Measurements from ENCODE around the gene LPP.

Gene LPP

DNA sequence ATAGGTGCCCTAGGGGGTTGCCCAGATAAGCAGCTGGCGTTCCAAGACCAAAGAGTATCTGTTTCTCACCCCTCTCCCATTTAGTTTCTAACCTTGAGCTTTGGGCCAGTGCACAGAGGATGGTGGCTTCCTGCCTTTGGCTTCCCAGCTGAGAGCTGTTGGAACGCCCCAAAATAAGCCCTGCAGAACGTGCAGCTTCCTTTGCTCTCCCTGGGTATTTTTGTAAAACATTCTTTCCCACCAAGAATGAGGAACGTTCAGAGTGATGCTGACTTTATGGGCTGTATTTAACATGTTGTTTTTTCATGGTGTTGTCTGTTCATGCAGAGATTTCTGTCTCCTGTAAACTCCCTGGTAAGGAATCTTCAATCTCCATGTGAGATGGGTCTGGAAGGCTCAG, 63.8 kb downstream of the LPP start:
- POLR2A ChIA-PET, result no interaction called here
- CTCF ChIA-PET, result no interaction called here
- no peak for TF ChIP-seq HDGF (IDR thresholded peaks at IDR 0.05; ENCODE audit: borderline replicate concordance)
- TF ChIP-seq L3MBTL2 (conservative IDR thresholded peaks at IDR 0.05), result no peak
- TF ChIP-seq, protein P1, sequence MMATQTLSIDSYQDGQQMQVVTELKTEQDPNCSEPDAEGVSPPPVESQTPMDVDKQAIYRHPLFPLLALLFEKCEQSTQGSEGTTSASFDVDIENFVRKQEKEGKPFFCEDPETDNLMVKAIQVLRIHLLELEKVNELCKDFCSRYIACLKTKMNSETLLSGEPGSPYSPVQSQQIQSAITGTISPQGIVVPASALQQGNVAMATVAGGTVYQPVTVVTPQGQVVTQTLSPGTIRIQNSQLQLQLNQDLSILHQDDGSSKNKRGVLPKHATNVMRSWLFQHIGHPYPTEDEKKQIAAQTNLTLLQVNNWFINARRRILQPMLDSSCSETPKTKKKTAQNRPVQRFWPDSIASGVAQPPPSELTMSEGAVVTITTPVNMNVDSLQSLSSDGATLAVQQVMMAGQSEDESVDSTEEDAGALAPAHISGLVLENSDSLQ (IDR thresholded peaks at IDR 0.05), result no peak
- TF ChIP-seq CTBP1 (IDR thresholded peaks at IDR 0.05; ENCODE audit: borderline replicate concordance), result no peak
- TF ChIP-seq ARNT (IDR thresholded peaks at IDR 0.05), result no peak
- no peak for TF ChIP-seq TARDBP (IDR thresholded peaks at IDR 0.05)
- TF ChIP-seq LEF1 (IDR thresholded peaks at IDR 0.05; ENCODE audit: borderline replicate concordance), result no peak
- no peak for TF ChIP-seq SP1 (IDR thresholded peaks at IDR 0.05)
- no peak for TF ChIP-seq FOXA1 (IDR thresholded peaks at IDR 0.05)
- no peak for TF ChIP-seq BHLHE40 (IDR thresholded peaks at IDR 0.05; ENCODE audit: borderline replicate concordance)
- TF ChIP-seq SUZ12 (IDR thresholded peaks at IDR 0.05), result no peak
- TF ChIP-seq ZNF384 (IDR thresholded peaks at IDR 0.05), result no peak
- no peak for DNase-seq (ENCODE audit: extremely low spot score)

DNA sequence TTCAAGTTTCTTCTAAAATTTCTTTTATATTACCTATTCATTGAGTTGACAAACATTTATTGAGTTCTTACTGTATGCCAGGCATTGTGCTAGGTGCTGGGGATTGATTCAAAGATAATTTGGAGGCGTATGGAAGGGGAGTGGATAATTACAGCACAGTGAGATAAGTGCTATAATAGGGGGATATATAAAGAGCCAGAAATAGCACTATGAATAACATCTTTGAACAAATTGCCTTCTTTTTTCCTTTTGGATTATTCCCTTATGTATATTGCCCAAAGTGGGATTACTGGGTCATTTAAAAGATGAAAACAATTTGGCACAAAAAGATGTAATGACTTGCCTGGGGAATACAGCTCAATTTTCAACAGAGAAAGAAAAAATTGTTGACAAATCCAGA, 64.6 kb downstream of the LPP start:
- TF ChIP-seq HDGF (IDR thresholded peaks at IDR 0.05; ENCODE audit: borderline replicate concordance) (no peak), ZNF384 (IDR thresholded peaks at IDR 0.05) (no peak)
- TF ChIP-seq, protein P1 (IDR thresholded peaks at IDR 0.05), result no peak
- ChIA-PET CTCF (no interaction called here), POLR2A (no interaction called here)
- no peak for DNase-seq (ENCODE audit: extremely low spot score)

DNA sequence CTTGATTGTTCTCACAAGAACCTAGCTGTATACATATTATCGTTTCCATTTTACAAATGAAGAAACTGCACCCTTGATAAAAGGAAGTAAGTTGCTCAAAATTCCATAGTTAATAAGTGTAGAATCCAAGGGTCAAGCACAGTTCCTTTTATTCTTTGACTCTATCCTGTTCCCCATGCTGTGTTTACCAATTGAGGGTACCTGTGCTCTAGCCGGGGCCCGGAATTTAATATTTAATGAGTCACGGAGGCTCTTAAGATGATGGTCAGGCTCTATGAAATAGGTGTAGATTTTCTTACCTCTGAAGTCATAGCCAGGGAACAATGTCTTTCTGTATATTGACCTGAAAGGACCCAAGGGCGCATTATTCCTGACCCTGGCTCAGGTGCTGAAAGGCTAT, 65.2 kb downstream of the LPP start:
- ChIA-PET POLR2A (no interaction called here), CTCF (no interaction called here)
- DNase-seq (ENCODE audit: extremely low spot score), result no peak
- no peak for TF ChIP-seq LEF1 (IDR thresholded peaks at IDR 0.05; ENCODE audit: borderline replicate concordance)
- TF ChIP-seq ELF4 (IDR thresholded peaks at IDR 0.05), result no peak
- no peak for TF ChIP-seq FOXK2 (IDR thresholded peaks at IDR 0.05)
- TF ChIP-seq SUZ12 (IDR thresholded peaks at IDR 0.05), result no peak
- TF ChIP-seq HDGF (IDR thresholded peaks at IDR 0.05; ENCODE audit: borderline replicate concordance), result no peak
- no peak for TF ChIP-seq ZNF384 (IDR thresholded peaks at IDR 0.05)
- TF ChIP-seq BHLHE40 (IDR thresholded peaks at IDR 0.05; ENCODE audit: borderline replicate concordance), result no peak
- no peak for TF ChIP-seq TARDBP (IDR thresholded peaks at IDR 0.05)
- TF ChIP-seq FOXA1 (IDR thresholded peaks at IDR 0.05), result no peak
- TF ChIP-seq, protein P1 (IDR thresholded peaks at IDR 0.05), result no peak
- no peak for TF ChIP-seq NFRKB (IDR thresholded peaks at IDR 0.05)
- TF ChIP-seq FOXM1 (IDR thresholded peaks at IDR 0.05; ENCODE audit: borderline replicate concordance), result no peak
- TF ChIP-seq CTBP1 (IDR thresholded peaks at IDR 0.05; ENCODE audit: borderline replicate concordance), result no peak
- TF ChIP-seq L3MBTL2 (conservative IDR thresholded peaks at IDR 0.05), result no peak

DNA sequence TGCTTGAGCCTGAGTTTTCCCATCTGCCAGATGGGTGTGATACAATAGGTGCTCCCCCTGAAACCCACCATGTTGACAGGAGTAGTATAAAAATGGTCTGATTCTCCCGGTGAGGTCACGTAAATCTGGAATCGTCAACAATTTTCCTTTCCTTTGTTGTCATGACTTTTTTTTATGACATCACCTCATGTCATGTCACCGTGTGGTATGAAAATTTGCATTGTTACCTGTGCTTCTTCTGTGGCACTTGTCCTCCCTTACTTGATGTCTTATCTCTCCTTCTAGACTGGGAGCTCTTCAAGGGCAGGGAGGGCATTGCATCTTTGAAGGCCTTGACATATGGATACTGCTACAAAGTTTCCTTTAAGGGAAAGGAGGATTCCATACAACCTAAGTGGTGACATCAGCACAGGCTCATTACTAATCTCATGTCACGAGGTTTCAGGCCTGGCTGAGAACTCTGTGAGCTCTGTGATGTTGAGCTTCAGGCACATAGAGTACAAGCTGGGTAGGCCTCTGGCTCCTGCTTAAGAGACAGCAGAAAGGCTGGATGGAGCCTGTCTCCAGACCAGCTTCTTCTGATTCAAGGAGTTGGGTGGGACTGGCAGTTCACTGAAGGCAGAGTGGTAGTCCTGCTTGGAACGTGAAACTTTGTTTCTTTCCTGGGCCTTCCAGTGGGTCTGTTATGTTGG, 66.3 kb downstream of the LPP start:
- ChIA-PET POLR2A (no interaction called here), CTCF (interaction anchor here (0.7 kb wide), 1 partner anchor 14 kb away, joined by 3 read pairs; no protein-coding TSS in a partner anchor)
- no peak for DNase-seq (ENCODE audit: extremely low spot score)
- TF ChIP-seq TARDBP (IDR thresholded peaks at IDR 0.05) (no peak), SUZ12 (IDR thresholded peaks at IDR 0.05) (no peak), NFRKB (IDR thresholded peaks at IDR 0.05) (no peak), BHLHE40 (IDR thresholded peaks at IDR 0.05; ENCODE audit: borderline replicate concordance) (no peak), ZNF384 (IDR thresholded peaks at IDR 0.05) (no peak), FOXM1 (IDR thresholded peaks at IDR 0.05; ENCODE audit: borderline replicate concordance) (no peak), ARNT (IDR thresholded peaks at IDR 0.05) (no peak), HDGF (IDR thresholded peaks at IDR 0.05; ENCODE audit: borderline replicate concordance) (no peak)

DNA sequence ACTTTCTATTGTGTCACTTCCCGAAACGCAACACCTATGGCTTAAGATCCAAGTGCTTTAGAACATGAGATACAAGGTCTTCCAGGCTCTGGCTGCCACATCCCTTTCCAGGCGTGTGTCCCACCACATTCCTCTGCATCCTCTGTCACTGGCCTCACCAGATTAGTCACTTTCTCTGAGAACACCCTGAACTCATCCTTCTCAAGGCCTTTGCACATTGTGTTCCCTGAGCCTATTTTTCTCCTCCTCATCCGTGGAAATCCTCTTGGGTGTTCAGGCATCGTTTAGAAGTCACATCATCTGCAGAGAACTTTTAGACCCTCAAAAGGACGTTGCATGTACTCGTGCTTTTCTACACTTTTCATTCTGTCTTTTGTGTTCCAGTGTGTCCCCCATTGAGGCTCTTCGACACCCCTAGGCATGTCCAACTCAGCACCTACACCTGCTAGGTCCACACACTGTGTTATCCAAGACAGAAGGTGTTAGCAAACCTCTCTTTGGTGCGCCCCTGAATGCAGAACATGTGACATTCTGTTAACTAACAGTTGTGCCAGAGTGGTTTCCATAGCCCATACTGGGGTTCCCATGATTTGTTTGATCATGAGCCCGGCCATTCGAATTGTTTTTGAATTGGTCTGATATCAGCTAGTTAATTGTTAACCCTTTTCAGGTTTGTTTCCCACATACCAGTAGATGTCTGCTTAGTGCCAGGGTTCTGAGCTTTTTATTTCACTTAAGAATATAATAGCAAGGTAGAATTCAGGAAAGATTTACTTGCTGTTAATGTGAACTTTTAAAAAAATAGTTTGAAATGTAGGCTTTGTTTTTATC, 67.2 kb downstream of the LPP start:
- no peak for DNase-seq (ENCODE audit: extremely low spot score)
- TF ChIP-seq BHLHE40 (IDR thresholded peaks at IDR 0.05; ENCODE audit: borderline replicate concordance) (no peak), FOXA1 (IDR thresholded peaks at IDR 0.05) (no peak), ELF4 (IDR thresholded peaks at IDR 0.05) (no peak), FOXM1 (IDR thresholded peaks at IDR 0.05; ENCODE audit: borderline replicate concordance) (no peak), ARNT (IDR thresholded peaks at IDR 0.05) (no peak), SP1 (IDR thresholded peaks at IDR 0.05) (no peak), SUZ12 (IDR thresholded peaks at IDR 0.05) (no peak), ZNF384 (IDR thresholded peaks at IDR 0.05) (no peak), FOXK2 (IDR thresholded peaks at IDR 0.05) (no peak), L3MBTL2 (conservative IDR thresholded peaks at IDR 0.05) (no peak)
- ChIA-PET POLR2A (no interaction called here), CTCF (no interaction called here)

DNA sequence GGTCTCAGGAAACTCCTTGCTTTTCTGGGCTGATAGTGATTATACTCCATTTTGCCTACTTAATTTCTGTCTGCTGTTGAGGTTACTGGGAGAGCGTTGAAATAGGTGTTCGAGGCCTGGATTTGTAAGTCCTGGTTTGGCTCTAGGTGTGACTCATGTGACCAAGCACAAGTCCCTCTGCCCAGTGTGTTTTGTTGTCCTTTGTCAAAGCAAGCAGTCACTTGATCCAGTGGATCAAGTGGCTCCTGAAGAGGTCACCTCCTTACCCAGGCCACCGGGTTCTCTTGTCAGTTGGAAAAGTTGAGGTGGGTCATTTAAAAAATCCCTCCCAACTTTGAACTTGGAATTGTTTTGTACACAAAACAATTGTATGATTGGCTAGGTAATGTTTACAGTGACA, 70.0 kb downstream of the LPP start:
- ChIA-PET CTCF (no interaction called here), POLR2A (no interaction called here)
- TF ChIP-seq LEF1 (IDR thresholded peaks at IDR 0.05; ENCODE audit: borderline replicate concordance) (no peak), ELF4 (IDR thresholded peaks at IDR 0.05) (no peak), SUZ12 (IDR thresholded peaks at IDR 0.05) (no peak), FOXM1 (IDR thresholded peaks at IDR 0.05; ENCODE audit: borderline replicate concordance) (no peak)
- no peak for DNase-seq (ENCODE audit: extremely low spot score)
